ENCODE measurements around the gene ELAPOR1.

The ELAPOR1 gene

GRCh38 chr1:109095631-109096030 lies 18.3 kb upstream of the ELAPOR1 start:
- no peak for FAIRE-seq

DNA sequence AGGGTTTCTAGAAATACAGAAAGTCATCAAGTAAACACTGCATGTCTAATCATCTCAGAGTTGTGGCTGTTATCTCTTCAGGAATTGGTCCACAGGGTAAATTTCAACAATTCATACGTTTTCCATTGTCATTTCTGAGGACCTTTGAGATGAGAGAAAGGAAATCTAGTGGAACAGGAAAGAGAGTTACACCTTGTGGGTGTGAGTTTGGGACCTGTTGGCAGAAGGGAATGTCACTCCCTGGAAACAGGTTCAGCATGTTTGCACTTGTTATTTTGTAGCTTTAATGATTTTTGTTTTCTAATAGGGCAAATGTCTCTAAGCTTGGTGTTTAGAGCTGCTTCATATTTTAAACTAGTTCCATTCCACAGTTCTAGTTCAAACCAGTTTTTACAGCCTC lies 17.8 kb upstream of the ELAPOR1 start:
- no peak for FAIRE-seq

DNA sequence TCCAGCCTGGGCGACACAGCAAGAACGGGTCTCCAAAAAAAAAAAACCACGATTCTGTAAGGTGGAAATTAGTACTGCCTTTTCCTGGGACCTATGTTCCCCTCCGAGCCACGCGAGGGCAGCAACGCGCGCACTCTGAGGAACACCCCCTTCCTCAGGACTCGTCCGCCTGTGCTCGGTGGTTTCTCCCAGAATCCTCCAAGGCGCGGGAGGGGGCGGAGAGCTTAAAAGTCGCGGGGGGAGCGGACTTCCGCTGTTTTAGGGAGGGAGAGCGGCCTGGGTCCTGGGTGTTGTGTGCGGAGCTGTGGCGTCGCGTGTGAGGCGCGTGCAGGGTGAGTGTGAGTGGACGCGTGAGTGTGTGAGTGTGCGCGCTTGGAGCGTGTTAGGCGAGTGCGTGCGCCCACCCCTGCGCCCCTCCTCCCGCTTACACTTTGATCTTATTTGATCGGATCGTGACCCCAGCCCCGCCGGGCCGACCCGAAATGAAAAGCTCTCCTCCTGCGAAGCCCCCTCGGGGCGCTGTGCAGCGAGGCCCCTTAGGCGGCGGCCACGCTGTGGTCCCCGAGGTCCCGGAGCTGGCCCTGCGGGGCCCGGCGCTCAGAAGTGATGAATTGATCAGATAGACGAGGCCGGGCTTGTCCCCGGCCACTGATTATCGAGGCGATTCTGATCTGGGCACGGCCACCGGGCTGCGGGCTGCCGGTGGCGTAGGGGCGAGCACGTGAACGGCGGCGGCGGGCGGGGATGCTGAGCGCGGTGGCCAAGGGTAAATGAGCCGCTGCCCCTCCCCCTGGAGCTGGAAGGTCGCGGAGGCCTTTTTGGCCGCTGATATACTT lies 13.8 kb upstream of the ELAPOR1 start:
- FAIRE-seq, result peak; percentile 82

- FAIRE-seq, result no peak
Measured at GRCh38 chr1:109104364-109105151, 9.4 kb upstream of the ELAPOR1 start.

- FAIRE-seq, result no peak
Measured at GRCh38 chr1:109105881-109106280, 8.0 kb upstream of the ELAPOR1 start.

DNA sequence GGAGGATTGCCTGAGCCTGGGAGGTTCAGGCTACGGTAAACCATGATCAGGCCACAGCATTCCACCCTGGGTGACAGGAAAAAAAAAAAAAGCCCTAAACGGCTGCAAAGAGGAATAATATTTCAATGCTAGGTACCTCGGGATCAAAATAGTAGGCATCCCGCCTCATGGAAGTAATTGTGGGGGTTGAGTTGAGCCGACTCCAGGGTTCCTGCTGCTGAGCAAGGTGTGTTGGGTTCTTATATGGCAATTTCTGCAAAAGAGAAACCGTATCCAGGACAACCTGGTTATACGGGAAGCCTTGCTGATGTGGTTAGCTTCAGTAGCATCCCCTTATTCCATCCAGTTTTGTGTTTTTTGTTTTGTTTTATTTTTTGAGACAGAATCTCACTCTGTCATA lies 6.1 kb upstream of the ELAPOR1 start:
- FAIRE-seq, result no peak

GRCh38 chr1:109109906-109110305 lies 4.0 kb upstream of the ELAPOR1 start:
- FAIRE-seq, result no peak

- FAIRE-seq, result no peak
Measured at GRCh38 chr1:109111386-109112055, 2.4 kb upstream of the ELAPOR1 start.

- FAIRE-seq, result no peak
Measured at GRCh38 chr1:109112056-109112651, 1.8 kb upstream of the ELAPOR1 start.

GRCh38 chr1:109112652-109113285 lies 1.1 kb upstream of the ELAPOR1 start:
- no peak for FAIRE-seq

DNA sequence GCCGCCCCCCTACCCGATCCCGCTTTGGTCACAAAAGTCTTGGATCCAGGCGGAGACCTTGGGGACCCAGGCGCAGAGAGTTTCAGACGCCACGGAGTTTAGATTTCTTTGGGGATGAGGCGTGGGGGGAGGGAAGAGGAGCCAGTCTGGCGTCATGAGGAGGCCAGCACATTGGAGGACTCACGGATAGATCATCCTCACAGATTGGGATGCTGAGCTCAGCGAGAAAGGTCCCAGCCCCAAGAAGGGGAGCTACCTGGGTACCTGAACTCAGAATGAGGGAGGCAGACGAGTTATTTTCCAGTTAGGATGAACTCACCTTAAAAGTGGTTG lies 393 bp downstream of the ELAPOR1 start:
- FAIRE-seq, result no peak

DNA sequence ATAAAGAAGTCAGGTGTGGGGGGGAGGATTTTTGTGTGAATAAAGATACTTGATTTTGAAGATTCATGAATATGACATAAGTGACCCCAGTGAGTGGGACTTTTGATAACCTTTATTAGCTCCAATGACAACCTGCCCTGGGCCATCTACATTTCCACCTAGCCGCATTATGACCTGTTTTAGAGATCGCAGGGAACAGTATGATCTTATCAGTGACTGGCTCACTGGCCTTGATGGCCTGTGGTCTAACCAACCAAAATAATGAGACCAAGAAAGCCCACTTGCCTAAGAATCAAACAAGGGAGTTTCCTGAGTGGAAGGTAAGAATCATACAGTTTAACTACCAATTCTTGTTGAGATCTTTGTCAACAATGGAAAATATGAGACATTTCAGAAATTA lies 1.8 kb downstream of the ELAPOR1 start:
- no peak for FAIRE-seq

GRCh38 chr1:109116286-109116685 lies 2.4 kb downstream of the ELAPOR1 start:
- no peak for FAIRE-seq

GRCh38 chr1:109118089-109118488 lies 4.2 kb downstream of the ELAPOR1 start:
- no peak for FAIRE-seq

DNA sequence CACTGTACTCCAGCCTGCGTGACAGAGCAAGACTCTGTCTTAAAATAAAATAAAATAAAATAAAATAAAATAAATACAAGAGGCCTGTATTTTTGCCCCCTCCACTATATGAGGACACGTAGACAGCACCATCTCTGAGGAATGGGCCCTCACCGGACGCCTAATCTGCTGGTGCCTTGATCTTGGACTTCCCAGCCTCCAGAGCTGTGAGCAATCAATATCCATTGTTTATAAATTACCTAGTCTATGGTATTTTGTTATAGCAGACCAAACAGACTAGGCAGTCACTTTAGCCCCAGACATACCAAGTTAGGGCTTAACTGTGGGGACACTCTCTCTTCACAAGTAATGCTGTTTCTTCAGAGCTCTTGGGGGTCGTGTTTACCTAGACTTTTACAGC lies 6.4 kb downstream of the ELAPOR1 start:
- no peak for FAIRE-seq

GRCh38 chr1:109131059-109131458 lies 17.1 kb downstream of the ELAPOR1 start:
- FAIRE-seq, result no peak

DNA sequence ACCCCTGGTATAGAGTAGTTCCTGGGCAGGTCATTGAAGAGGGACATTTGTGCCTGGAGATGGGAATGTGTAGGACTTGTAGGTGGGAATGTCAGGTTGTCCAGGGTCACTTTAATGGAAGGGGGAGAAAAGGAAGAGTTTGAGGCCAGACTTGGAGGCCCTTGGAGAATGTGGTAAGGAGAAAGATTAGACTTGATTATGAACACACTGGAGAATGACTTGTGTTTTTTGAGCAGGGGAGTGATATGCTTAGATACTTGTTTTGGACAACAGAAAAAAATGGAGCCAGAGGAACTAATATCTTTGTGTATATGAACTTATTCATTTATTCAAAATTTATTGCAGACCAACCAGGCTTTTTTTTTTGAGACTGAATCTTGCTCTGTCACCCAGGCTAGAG lies 17.9 kb downstream of the ELAPOR1 start:
- FAIRE-seq, result no peak

GRCh38 chr1:109133002-109133706 lies 19.2 kb downstream of the ELAPOR1 start:
- FAIRE-seq, result no peak

GRCh38 chr1:109133815-109134214 lies 19.9 kb downstream of the ELAPOR1 start:
- FAIRE-seq, result no peak

DNA sequence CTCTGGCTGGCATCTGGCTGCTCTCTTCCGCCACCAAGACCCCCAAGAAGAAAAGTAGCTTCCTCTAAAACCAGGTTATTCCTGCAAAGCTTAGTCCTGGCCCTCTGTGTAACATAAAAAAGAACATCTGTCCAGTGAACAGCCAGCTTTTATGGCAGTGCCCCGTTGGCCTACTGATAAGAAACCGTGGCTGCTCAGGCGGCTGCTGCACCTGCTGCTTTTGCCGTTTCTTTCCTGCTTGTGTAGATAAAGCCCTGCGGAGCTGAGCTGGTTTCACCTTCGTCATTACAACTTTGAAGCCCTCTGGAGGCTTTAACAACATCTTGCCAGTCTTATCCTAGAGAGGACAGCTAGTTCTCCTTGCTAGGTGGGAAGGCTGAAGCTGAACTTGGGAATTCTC lies 20.5 kb downstream of the ELAPOR1 start:
- FAIRE-seq, result no peak

DNA sequence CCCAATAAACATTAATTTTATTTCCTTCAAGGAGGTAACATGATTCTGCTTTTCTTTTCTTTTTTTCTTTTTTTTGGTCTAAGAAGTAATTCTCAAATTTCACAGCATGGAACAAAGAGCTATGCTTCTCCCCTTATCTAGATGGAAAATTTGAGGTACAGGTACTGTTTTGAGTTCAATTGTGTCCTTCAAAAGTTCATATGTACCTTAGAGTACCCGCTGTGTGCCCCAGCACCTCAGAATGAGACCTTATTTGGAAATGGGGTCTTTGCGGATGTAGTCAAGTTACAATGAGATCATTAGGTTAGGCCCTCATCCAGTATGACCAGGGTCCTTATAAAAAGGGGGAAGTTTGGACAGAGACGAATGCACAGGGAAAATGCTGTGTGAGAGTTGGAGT lies 22.0 kb downstream of the ELAPOR1 start:
- FAIRE-seq, result no peak

GRCh38 chr1:109136766-109137165 lies 22.9 kb downstream of the ELAPOR1 start:
- FAIRE-seq, result no peak
